Tibial artery (tissue), 4 donors: ENCODE results near the gene CA10.

Experiments
- DNase-seq, 2 donors: peaks; one replicate each; pipeline ENCODE4 v3.0.0-alpha.2; 2019
- H3K27ac ChIP-seq, 2 donors: fragments of 200-600 bp; sonication (generic) in 1 of 2; 1 replicate in 1 of 2; 2 replicates in 1 of 2; pipeline ENCODE4 v1.5.1; 2018 to 2019; ENCODE audit warnings: mild to moderate bottlenecking in 1 of 2
- H3K27me3 ChIP-seq, 2 donors: fragments of 200-600 bp; sonication (generic) in 1 of 2; one replicate each; pipeline versions ENCODE4 v1.5.1 to v1.6.0; 2016 to 2019
- H3K36me3 ChIP-seq, 3 donors: fragments of 200-600 bp; sonication (generic) in 2 of 3; one replicate each; pipeline ENCODE4 v1.5.1; 2016 to 2019; ENCODE audit warnings: mild to moderate bottlenecking in 2 of 3
- H3K4me1 ChIP-seq, 4 donors: fragments of 200-600 bp; sonication (generic) in 2 of 4; 1 replicate in 3 of 4; 2 replicates in 1 of 4; pipeline ENCODE4 v1.5.1; 2016 to 2019
- H3K4me3 ChIP-seq, 2 donors: fragments of 200-600 bp; sonication (generic) in 1 of 2; 1 replicate in 1 of 2; 2 replicates in 1 of 2; pipeline ENCODE4 v1.5.1; 2018 to 2019; ENCODE audit warnings: mild to moderate bottlenecking in 2 of 2
- H3K9me3 ChIP-seq, 3 donors: fragments of 200-600 bp; sonication (generic) in 1 of 3; one replicate each; pipeline ENCODE4 v1.5.1; 2016 to 2019
- CTCF ChIP-seq, 2 experiments: fragments of 200-600 bp in 1 of 2; fragments of 450-650 bp in 1 of 2; IDR thresholded peaks; one replicate each; pipeline ENCODE4 v1.5.1; 2017 to 2019; ENCODE audit warnings: antibody characterized with exemption in 2 of 2, mild to moderate bottlenecking in 1 of 2, moderate library complexity in 1 of 2
- intact Hi-C: fragments of 100-400 bp; cut with DNase I; formaldehyde crosslinking; loops from one replicate; pipeline ENCODE4 v1.15.0; 2023; ENCODE audit warnings: low total_unique reads

The CA10 gene

GRCh38 chr17:52047086-52047485 is 111.4 kb downstream of the CA10 start:
- H3K27ac ChIP-seq, result no peak overlapping the region
- H3K36me3 ChIP-seq, result no peaks in the 10 kb centered on the region
- H3K9me3 ChIP-seq, result no peaks in the 10 kb centered on the region
- H3K4me1 ChIP-seq, result no peaks in the 10 kb centered on the region
- intact Hi-C loops, result no loop called here
- no peak for DNase-seq
- H3K4me3 ChIP-seq, result no peak overlapping the region
- no peak for TF ChIP-seq CTCF (IDR thresholded peaks at IDR 0.05)
- no peaks in the 10 kb centered on the region for H3K27me3 ChIP-seq

- no peaks in the 10 kb centered on the region for H3K36me3 ChIP-seq
- intact Hi-C loops, result no loop called here
Measured at GRCh38 chr17:52041123-52041617, 117.3 kb downstream of the CA10 start.

GRCh38 chr17:52036416-52036815 is 122.1 kb downstream of the CA10 start:
- DNase-seq, result no peak
- intact Hi-C loops, result no loop called here
- no peaks in the 10 kb centered on the region for H3K27me3 ChIP-seq

More at GRCh38 chr17:52041123-52041617, 117.3 kb downstream of the CA10 start:
- no peaks in the 10 kb centered on the region for H3K27me3 ChIP-seq
- H3K27ac ChIP-seq, result no peak overlapping the region
- no peak for TF ChIP-seq CTCF (IDR thresholded peaks at IDR 0.05)
- no peaks in the 10 kb centered on the region for H3K9me3 ChIP-seq
- no peak for DNase-seq
- no peaks in the 10 kb centered on the region for H3K4me1 ChIP-seq
- no peak overlapping the region for H3K4me3 ChIP-seq

GRCh38 chr17:52035336-52035915 is 123.1 kb downstream of the CA10 start:
- no peaks in the 10 kb centered on the region for H3K27me3 ChIP-seq
- H3K4me3 ChIP-seq, result no peak overlapping the region
- no peaks in the 10 kb centered on the region for H3K36me3 ChIP-seq
- H3K27ac ChIP-seq, result no peak overlapping the region
- no peaks in the 10 kb centered on the region for H3K9me3 ChIP-seq
- no peak for DNase-seq
- intact Hi-C loops, result no loop called here
- no peaks in the 10 kb centered on the region for H3K4me1 ChIP-seq
- no peak for TF ChIP-seq CTCF (IDR thresholded peaks at IDR 0.05)

More at GRCh38 chr17:52036416-52036815, 122.1 kb downstream of the CA10 start:
- Histone ChIP-seq H3K27ac (no peak overlapping the region), H3K36me3 (no peaks in the 10 kb centered on the region), H3K4me1 (no peaks in the 10 kb centered on the region), H3K9me3 (no peaks in the 10 kb centered on the region), H3K4me3 (no peak overlapping the region)
- no peak for TF ChIP-seq CTCF (IDR thresholded peaks at IDR 0.05)

- no peak for TF ChIP-seq CTCF (IDR thresholded peaks at IDR 0.05)
- Histone ChIP-seq H3K27ac (no peak overlapping the region), H3K36me3 (no peaks in the 10 kb centered on the region), H3K4me1 (no peaks in the 10 kb centered on the region), H3K9me3 (no peaks in the 10 kb centered on the region), H3K27me3 (no peaks in the 10 kb centered on the region), H3K4me3 (no peak overlapping the region)
- intact Hi-C loops, result no loop called here
- DNase-seq, result no peak
Measured at GRCh38 chr17:52032454-52032853, 126.1 kb downstream of the CA10 start.

- Histone ChIP-seq H3K27me3 (no peaks in the 10 kb centered on the region), H3K36me3 (no peaks in the 10 kb centered on the region), H3K4me1 (no peaks in the 10 kb centered on the region), H3K27ac (no peak overlapping the region), H3K4me3 (no peak overlapping the region), H3K9me3 (no peaks in the 10 kb centered on the region)
- intact Hi-C loops, result no loop called here
- DNase-seq, result no peak
- TF ChIP-seq CTCF (IDR thresholded peaks at IDR 0.05), result no peak
Measured at GRCh38 chr17:52030052-52030451, 128.5 kb downstream of the CA10 start.
